Eye (tissue), 1 donor: ENCODE results near the gene PPP6R2.
"Not testable (repeated sequence)": the region's sequence is repeated elsewhere in the genome, so short reads cannot be mapped to it uniquely, and the experiment has no call there.

ENCODE experiments used
- DNase-seq: peaks from one replicate; pipeline ENCODE4 v3.0.0-alpha.2; 2015

Gene PPP6R2

GRCh38 chr22:50401907-50402306 is 58.8 kb downstream of the PPP6R2 start:
- DNase-seq = no peak

GRCh38 chr22:50403701-50404101 is 60.6 kb downstream of the PPP6R2 start:
- DNase-seq = peak; percentile 10

- no peak for DNase-seq
Measured at GRCh38 chr22:50406416-50407170, 63.5 kb downstream of the PPP6R2 start.

GRCh38 chr22:50408311-50408710 is 65.2 kb downstream of the PPP6R2 start:
- no peak for DNase-seq

GRCh38 chr22:50408954-50409353 is 65.8 kb downstream of the PPP6R2 start:
- DNase-seq = not testable (repeated sequence)

- no peak for DNase-seq
Measured at GRCh38 chr22:50414476-50415248, 71.5 kb downstream of the PPP6R2 start.

GRCh38 chr22:50415426-50415825 is 72.3 kb downstream of the PPP6R2 start:
- no peak for DNase-seq

GRCh38 chr22:50416996-50417395 is 73.9 kb downstream of the PPP6R2 start:
- DNase-seq = no peak

- DNase-seq = no peak
Measured at GRCh38 chr22:50417411-50418210, 74.5 kb downstream of the PPP6R2 start.

GRCh38 chr22:50418624-50419023 is 75.5 kb downstream of the PPP6R2 start:
- DNase-seq = no peak

- DNase-seq = no peak
Measured at GRCh38 chr22:50419116-50419515, 76.0 kb downstream of the PPP6R2 start.

- no peak for DNase-seq
Measured at GRCh38 chr22:50420015-50420414, 76.9 kb downstream of the PPP6R2 start.

GRCh38 chr22:50420581-50420980 is 77.5 kb downstream of the PPP6R2 start:
- no peak for DNase-seq

- DNase-seq = no peak
Measured at GRCh38 chr22:50422046-50422445, 78.9 kb downstream of the PPP6R2 start.

GRCh38 chr22:50422961-50423815 is 80.1 kb downstream of the PPP6R2 start:
- DNase-seq = no peak

GRCh38 chr22:50423956-50424355 is 80.8 kb downstream of the PPP6R2 start:
- no peak for DNase-seq

- no peak for DNase-seq
Measured at GRCh38 chr22:50425179-50425916, 82.2 kb downstream of the PPP6R2 start.

- no peak for DNase-seq
Measured at GRCh38 chr22:50432131-50432876, 89.2 kb downstream of the PPP6R2 start.

- DNase-seq = not testable (repeated sequence)
Measured at GRCh38 chr22:50432877-50433510, 89.9 kb downstream of the PPP6R2 start.

- no peak for DNase-seq
Measured at GRCh38 chr22:50434849-50435248, 91.7 kb downstream of the PPP6R2 start.
